22Rv1 (cell line): Measurements from ENCODE around the gene SEMA4B.

Source experiments
- H3K27ac ChIP-seq: fragments of 450-650 bp; 2 replicates; pipeline ENCODE4 v1.5.1; 2017
- CTCF ChIP-seq: fragments of 450-650 bp; IDR thresholded peaks from 2 replicates; pipeline ENCODE4 v1.5.1; 2017; ENCODE audit warnings: mild to moderate bottlenecking
- ZFX ChIP-seq: fragments of 450-650 bp; IDR thresholded peaks from 2 replicates; pipeline ENCODE4 v1.6.1; 2017; ENCODE audit warnings: antibody characterized with exemption, borderline replicate concordance

The SEMA4B gene

GRCh38 chr15:90201944-90202375 is 830 bp downstream of the SEMA4B start:
- no peak for TF ChIP-seq ZFX
- TF ChIP-seq CTCF, result no peak
- peak overlapping the region; percentile 55; the same call in 1 of the 2 replicates for H3K27ac ChIP-seq

GRCh38 chr15:90202929-90203328 is 1.8 kb downstream of the SEMA4B start:
- TF ChIP-seq CTCF, result no peak
- TF ChIP-seq ZFX, result no peak
- H3K27ac ChIP-seq, result no peak overlapping the region

- TF ChIP-seq ZFX, result no peak
- no peak for TF ChIP-seq CTCF
- no peak overlapping the region for H3K27ac ChIP-seq
Measured at GRCh38 chr15:90203473-90203872, 2.3 kb downstream of the SEMA4B start.

GRCh38 chr15:90203922-90204321 is 2.8 kb downstream of the SEMA4B start:
- H3K27ac ChIP-seq, result no peak overlapping the region
- TF ChIP-seq CTCF (no peak), ZFX (no peak)

- no peak overlapping the region for H3K27ac ChIP-seq
- no peak for TF ChIP-seq ZFX
- no peak for TF ChIP-seq CTCF
Measured at GRCh38 chr15:90205050-90205848, 4.1 kb downstream of the SEMA4B start.

- TF ChIP-seq CTCF (no peak), ZFX (no peak)
- H3K27ac ChIP-seq, result no peak overlapping the region
Measured at GRCh38 chr15:90205886-90206285, 4.8 kb downstream of the SEMA4B start.

GRCh38 chr15:90207252-90207651 is 6.1 kb downstream of the SEMA4B start:
- H3K27ac ChIP-seq, result no peak overlapping the region
- no peak for TF ChIP-seq ZFX
- TF ChIP-seq CTCF, result no peak
